ENCODE data around the gene PPFIBP1.

Gene PPFIBP1

DNA sequence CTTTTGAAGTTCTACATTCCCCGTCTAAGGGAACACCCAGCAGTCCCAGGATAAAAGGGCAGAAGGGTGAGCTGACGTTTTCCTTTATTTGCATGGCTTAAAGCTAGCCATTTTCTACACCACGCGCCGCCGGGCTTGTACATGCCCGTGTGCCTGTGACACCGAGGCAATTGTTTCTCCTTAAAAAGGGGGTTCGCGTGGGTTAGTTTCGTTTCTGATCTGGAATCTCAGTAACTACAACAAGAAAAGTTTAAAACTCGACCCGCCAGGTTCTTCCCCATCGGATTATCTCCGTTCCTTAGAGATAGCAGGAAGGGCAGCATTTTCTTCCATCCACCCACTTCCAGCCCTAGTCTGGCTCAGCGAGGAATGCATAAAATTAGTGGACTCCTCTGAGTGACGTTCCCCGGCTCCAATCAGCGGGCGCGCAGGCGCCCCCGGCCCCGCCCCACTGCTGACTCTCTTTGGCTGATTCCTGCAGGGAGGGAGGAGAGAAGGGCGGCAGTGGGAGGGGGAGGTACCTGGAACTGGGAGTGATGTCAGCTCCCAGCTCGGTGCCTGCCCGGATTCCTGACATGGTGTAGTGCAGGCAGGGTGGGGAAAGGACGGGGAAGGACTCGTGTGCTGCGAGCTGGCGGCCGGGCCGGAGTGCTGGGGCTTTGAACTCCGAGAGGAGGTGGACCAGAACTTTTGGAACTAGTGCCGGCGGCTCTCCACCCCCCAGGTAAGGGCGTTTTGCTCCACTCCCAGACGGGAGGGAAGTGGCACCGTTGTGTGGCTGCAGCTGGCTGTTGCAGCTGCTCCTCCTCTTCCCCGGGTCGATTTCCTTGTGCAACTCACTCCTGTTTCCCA lies at the start of gene PPFIBP1:
TSS of gene PPFIBP1 (plus strand) at position 565 of the 852 bp plus-strand sequence. CDS start 109,191 bp downstream, outside the sequence.
- peak; percentile 100 for DNase-seq

DNA sequence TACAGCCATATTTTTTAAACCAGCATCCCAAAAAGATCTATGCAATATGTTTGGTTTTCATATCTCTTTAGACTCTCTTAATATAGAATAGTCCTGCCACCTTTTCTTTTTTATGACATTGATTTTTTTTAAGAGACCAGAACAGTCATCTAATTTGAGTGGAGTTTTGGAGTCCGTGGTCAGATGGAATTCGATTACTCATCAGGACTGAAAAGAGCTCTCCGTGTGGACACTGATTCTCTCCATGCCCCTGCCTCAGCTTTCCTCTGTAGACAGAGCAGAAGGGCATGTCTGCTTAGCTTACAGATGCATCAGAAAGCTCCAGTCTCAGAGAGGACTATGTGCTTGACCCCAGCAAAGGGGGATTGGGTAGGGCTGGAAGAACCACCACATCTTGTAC lies 49.7 kb upstream of the PPFIBP1 start:
- peak; percentile 40 for DNase-seq

DNA sequence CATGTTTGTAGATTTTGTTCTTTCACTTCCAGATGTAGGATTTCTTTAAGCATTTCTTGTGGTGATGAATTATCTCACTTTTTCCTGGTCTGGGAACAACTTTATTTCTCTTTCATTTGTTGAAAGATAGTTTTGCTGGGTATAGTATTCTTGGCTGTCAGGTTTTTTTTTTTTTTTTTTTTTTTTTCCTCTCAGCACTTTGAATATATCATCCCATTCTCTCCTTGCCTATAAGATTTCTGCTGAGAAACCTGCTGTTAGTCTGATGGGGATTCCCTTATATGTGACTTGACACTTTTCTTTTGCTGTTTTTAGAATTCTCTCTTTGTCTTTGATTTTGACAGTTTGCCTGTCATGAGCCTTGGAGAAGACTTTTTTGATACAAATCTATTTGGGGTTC lies 47.0 kb upstream of the PPFIBP1 start:
- no peak for DNase-seq

DNA sequence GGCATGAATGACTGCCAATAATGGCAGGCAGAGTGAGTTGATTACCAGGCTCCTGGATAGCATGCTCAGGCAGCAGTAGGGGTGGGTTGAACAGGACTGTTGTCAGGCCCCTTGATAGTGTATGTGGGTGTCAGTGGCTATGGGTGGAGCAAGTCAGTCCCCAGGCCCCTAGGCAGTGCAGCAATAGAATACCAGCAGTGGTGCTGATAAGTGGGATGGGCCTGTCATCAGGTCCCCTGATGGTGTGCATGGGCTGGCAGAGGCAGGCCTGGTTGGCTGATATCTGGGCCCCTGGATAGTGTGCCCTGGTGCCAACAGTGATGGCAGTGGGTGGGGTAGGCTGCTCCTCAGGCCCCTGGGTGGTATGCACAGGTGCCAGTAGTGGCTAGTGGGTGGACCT lies 45.1 kb upstream of the PPFIBP1 start:
- DNase-seq, result no peak

DNA sequence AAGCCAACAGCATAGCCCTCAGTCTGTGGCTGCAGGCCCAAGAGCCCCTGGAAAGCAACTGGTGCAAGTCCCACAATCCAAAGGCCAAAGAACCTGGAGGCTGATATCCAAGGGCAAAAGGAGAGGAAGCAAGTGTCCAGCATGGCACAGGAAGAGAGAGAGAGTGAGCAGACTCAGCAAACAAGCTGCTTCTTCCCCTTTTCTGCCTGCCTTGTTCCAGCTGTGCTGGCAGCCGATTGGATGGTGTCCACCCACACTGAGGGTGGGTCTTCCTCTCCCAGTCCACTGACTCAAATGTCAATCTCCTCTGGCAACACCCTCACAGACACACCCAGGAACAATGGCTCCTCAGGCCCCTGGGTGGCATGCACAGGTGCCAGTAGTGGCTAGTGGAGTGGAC lies 44.0 kb upstream of the PPFIBP1 start:
- DNase-seq, result no peak

DNA sequence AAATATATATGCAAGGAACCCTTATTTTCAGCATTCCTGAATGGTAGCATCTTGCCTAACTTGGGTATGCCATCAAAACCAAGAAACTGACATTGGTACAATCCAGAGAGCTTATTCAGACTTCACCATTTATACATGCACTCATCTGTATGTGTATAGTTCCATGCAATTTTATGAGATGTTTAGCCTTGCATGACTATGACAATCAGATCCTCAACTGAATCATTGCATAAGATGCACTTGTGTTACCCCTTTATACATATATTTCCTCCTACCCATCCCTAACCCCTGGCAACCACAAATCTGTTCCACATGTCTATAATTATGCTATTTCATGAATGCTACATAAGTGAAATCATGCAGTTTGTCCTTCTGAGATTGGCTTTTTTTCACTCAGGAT lies 37.0 kb upstream of the PPFIBP1 start:
- no peak for DNase-seq

DNA sequence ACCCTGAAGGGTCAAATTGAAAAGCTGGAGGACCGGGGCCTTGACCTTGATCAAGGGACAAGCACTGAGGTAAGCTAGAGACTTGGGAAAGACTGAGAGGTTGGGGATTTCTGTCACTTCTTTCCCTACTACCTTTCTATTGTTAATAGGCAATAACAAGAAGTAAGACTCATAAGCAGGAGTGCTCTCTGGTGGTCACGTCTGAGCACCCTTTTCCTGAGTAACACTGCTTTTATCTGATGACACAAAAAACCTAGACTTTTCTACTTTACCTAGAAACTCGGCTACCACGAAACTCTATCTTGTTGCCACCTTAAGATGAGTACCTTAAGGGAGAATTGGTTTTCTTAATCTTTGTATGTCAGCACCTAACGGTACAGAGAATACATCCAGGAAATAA lies 35.5 kb upstream of the PPFIBP1 start:
- DNase-seq, result no peak

DNA sequence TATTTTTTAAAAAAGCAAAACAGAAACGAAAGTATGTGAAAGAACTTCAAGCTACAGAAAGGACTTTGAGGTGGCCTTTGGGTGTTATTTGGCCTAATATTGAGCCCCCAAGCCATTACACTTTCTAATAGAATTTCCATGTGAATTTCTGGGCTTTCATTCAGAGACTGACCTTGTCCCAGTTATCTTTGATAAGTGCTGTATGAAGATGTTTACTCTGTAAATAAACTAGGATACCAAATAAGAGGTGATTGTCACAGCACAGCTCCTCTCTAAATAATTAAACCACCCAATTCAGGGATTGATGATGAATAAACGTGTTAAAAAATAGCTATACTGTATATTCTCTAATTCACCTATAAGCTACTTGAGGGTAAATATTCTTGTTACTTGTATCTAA lies 32.8 kb upstream of the PPFIBP1 start:
- no peak for DNase-seq

DNA sequence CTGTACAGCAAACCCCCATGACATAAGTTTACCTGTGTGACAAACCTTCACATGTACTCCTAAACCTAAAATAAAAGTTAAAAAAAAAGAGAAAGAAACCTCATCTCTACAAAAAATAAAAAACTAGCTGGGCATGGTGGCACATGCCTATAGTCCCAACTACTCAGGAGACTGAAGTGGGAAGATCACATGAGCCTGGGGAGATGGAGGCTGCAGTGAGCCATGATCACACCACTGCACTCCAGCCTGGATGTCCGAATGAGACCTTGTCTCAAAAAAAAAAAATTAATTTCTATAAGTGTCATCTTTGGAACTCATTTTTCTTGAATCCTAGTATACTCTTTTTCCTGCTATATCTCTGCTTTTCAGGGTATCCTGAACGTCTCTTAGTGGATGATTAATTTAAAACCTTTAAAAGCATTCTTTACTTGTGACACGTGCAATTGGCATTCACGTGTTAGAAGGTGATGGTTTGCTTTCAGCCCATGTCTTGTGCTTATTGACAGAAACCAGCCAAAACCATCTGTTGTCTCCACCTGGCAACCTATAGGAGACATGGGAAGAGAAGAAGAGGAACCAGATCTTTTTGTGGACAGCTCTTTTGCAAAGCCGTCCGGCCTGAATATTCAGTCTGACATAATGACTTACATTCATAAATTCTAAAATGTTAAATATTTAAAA lies 30.6 kb upstream of the PPFIBP1 start:
- no peak for DNase-seq

DNA sequence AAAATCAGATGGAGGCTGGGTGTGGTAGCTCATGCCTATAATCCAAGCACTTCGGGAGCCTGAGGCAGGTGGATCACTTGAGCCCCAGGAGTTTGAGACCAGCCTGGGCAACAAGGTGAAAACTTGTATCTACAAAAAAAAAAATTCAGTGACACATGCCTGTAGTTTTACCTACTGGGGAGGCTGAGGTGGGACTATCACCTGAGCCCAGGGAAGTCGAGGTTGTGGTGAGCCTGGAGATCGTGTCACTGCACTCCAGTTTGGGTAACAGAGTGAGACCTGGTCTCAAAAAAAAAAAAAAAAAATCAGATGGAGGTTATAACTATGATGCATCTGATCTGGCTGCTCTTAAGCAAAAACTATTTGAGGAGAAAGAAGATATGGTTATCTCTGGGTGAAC lies 26.6 kb upstream of the PPFIBP1 start:
- no peak for DNase-seq

DNA sequence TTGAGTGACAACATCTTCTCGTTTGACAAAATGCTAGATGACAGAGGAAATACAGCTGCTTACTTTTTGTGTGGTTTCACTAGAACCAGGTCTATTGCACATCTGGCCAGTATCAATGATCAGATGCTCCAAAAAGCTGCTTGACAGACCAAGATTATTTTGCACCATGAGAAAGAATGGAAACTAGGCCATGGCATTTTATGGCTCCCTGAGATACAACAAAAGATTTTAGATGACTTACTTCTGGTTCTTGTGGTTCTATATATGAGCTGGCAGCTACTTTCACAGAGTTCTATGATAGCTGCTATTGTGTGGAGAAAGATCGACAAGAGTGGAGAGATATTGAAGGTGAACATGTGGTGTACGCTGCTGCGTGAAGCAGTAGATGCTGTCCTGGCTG lies 25.9 kb upstream of the PPFIBP1 start:
- DNase-seq, result no peak

DNA sequence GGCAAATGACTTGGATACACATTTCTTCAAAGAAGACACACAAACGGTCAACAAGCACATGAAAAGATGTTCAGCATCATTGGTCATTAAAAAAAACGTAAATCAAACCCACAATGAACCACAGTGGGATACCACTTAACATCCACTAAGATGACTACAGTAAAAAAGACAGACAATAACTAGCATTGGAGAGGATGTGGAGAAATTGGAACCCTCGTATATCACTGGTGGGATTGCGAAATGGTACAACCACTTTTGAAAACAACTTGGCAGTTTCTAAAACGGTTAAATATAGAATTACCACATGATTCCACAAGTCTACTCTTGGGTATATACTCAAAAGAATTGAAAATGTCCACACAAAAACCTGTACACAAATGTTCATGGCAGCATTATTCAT lies 25.2 kb upstream of the PPFIBP1 start:
- DNase-seq, result no peak

DNA sequence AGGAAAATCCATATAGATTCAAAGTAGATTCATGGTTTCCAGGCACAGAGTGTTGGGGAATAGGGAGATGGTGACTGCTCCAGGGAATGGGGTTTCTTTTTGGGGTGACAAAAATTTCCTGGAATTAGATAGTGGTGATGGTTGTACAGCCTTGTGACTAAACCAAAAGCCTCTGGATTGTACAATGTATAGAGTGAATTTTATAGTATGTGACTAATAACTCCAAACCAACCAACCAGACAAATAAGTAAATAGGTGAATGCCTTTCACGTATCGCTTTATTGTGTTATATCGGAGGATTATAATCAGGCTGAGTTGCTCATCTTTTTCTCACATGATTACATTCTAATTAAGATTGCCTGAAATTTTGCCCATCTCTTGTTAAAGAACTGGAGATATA lies 24.6 kb upstream of the PPFIBP1 start:
- no peak for DNase-seq

DNA sequence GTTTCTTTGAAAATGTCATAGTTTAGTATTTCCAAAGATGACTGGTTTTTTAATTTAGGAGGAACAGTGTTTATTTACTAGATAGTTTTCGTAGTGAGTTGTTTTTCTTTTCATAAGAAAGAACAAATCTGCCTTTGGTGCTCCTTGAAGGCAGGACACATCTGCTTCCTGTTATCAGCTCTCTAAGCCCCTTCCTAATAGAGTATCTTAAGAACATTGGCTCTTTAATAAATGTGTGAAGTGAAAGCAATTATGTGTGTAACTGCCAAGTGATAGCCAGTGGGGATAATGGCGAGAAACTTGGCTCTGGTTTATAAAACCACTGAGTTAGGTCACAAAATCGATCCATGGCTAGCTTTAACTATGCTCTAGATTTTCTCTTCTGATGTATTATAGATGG lies 23.5 kb upstream of the PPFIBP1 start:
- DNase-seq, result no peak

DNA sequence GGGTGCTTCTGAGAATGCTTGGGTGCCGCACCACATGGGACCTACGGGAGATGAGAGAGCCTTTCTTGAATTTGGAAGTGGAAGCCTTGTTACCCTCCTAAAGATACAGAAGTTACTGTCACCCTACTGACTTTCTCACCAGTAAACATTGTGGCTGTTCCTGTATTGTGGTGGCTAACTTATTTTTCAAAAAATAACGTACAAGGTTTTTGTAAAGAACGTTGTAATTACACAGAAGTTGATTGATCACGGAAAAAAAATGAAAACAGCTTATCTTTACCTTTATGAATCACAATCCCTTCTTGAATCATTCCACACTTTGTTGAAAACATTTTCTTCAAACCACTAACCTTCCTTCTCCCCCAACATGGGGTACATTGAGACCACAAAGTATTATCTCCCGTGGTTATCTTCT lies 22.0 kb upstream of the PPFIBP1 start:
- DNase-seq, result no peak

DNA sequence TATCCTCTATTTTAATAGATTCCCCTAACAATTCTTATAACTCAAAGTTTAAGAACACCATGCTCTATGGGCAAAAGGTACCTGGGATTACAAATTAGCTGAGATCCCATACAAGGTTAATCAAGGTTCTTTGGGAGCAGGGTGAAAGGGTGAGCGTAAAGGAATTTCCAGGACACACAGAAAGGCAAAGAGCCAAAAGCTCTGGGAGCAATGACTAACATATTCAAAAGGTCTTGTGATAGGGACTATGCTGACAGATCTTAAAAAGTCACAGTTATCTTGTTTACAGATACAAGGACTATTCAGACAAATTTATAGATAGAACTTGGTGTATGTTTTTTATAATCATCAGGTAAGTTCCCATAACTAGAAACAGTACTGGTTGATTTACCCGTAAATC lies 19.5 kb upstream of the PPFIBP1 start:
- no peak for DNase-seq

DNA sequence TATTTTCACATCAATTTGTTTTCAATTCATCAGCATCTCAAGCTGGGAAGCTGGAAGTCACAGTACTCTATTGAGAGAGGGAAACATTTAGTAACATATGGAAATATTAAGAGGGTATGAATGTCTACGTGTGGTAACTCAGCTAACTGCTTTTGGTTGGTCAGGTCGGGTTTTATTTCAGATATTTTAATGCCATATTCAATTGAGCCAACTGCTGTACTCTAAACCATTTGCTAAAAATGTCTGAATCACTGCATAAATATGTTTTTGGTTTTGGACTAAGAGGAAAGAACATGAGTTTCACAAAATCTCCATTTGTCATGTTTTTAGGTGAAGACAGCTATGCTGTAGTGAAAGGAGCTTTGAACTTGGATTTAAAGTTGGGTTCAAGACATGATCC lies 18.9 kb upstream of the PPFIBP1 start:
- no peak for DNase-seq

DNA sequence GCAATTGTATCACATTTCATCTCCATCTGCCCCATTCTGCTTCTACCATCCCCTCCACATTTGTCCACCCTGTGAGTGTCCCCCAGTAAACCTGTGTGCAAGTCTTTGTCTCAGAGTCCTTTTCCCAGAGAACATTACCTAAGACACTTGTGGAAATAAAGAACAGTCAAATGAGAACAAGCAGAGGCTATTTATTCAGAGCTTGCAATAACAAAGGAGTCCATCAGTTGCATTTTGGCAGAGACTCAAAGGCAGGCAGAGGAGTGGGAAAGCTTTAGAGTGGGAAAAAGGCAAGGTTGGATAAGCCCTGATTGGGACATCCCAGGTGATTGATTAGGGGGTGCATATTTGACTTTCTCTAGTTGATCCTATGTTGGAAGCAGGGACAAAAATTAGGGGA lies 18.2 kb upstream of the PPFIBP1 start:
- DNase-seq, result no peak

DNA sequence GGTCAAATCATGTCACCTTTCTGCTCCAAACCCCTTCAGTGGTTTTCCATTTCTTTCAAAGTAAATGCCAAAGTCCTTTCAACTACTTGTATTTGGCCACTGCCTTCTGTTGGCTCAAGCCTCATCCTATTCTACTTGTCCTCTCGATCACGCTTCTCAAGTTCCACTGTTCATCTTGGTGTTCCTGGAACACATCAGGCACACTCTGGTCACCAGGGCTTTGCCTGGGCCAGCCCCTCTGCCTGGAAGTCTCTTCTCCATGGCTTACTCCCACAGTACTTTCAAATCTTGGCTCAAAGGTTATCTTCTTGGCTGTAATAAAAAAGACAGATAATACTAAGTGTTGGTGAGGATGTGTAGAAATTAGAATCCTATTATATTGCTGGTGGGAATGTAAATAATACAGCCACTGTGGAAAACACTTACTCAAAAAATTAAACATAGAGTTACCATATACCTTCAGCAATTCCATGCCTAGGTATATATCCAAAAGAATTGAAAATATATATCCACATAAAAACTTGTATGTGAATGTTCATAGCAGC lies 17.3 kb upstream of the PPFIBP1 start:
- no peak for DNase-seq

DNA sequence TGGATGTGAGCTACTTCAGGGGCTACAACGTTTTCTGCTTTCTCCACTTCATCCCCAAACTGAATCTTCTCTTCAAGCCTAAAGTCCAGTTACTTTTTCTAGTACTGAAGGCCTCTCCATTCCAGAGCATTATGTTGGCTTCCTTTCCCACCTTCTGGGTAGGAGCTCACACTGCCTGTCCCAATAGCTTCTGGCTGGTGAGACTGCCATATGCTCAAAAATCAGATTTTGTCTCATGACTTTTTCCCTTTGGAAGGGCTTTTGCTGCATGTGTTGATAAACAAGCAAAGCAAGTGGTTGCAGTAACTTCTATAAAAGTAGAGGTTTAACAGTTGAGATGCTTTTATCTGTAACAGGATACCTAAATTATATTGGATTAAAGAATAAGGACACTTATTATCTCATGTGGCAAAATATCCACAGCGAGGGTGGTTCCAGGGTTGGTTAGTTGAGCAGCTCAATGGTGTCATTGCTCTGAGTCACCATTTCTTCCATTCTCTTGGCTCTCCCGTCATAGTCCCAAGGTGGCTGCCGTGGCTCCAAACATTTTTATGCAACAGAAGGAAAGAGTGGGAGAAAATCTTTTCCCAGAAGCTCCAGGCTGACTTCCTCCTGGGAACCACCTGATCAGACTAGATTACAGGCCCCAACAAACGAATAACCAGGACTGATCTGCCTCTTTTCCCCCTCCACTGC lies 15.1 kb upstream of the PPFIBP1 start:
- no peak for DNase-seq

DNA sequence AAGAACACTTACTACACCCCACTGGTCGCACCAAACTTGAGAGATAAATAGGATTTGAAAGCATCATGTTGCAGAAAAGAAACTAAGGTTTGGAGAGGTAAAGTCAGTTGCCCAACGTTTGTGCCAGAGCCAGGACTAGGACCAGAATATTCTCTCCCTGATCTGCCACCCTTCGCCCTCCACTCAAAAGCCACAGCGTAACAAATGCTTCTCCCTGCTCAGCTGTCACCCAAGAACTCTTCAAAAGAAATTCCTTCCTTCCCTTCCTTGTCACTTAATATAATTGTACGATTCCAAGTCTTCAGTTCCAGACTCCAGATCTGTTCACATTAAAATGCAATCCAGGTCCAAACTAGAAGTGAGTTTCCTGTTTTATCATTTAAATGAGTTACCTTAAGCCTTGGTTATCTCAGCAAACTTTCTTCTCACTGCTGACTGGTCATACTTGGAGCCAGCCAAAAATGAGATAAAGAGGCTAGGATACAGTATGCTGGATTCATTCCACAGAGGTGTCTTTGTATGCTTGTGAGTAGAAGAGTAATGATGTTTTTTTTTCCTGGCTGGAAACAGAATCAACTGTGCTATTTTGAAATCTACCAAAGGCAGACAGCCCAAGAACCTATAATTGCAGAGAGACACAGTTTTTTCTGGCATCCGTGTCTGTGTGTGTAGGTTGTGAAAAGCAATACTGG lies 12.8 kb upstream of the PPFIBP1 start:
- no peak for DNase-seq

DNA sequence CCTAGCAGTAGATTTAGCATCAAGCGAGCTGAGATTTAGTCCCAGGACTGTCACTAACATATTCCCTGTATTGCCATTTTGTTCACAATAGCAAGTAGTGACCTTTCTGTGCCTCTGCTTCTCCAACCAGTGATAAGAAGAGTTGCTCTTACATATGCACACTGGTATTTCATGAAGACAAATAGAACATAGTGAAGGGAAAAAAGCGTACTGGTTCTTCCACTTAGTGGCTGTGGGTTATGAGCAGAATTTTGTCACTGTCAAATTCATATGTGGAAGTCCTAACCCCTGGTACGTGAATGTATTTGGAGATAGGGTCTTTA lies 12.3 kb upstream of the PPFIBP1 start:
- DNase-seq, result no peak

DNA sequence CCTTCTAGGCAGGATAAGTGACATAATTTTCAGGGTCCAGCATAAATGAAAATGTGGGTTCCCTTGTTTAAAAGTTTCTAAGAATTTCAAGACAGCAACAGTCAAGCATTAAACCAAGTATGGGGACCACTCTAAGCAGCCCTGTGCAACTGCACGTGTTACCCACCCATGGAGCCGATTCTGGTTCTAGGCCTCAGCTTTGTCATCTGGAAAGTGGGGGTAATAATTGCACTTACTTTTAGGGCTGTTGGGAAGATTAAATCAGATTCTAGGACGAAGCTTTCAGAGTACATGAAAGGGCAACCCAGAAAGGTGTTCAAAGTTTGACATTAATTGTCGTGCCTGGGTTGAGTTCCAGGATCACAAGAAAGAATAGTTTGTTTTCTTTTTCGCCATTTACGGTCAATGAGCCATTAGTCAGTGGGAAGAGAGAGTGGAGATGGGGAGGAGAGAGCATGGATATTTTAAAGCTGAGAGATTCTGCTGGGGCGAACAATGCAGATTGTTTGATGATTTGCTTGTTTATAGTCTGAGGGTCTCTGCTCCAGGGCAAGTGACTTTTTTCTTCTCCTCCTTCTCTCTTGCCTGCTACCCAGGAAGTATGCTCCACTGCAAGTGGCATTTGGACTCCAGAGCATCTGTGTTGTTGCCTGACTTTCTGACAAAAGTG lies 10.7 kb upstream of the PPFIBP1 start:
- DNase-seq, result no peak

Data from T1000 (cell line).